K562 (cell line): Measurements from ENCODE around the gene CREB3L1. TPM values are rescaled to one million over a fixed set of nuclear protein-coding genes. Genes with fewer than 3 reads are reported as not detected.

Source experiments
- ATAC-seq: fragments of 200-7000 bp; cut with Tn5 transposase; 3 replicates; pipeline ENCODE4 v1.9.1; 2020; ENCODE audit warnings: moderate library complexity
- BruUV-seq: library from RNA; stranded (reverse); fragments of 400-500 nt; replicated peaks from 2 replicates; lab custom pipeline; 2021; lab: Mats Ljungman, UMichigan
- CTCF ChIA-PET: fragments of 300-600 bp; formaldehyde crosslinking; extraction: SDS; loops from one replicate; lab custom pipeline; 2021; ENCODE audit warnings: low intra/inter-chr PET ratio; lab: Yijun Ruan, JAX
- POLR2A ChIA-PET: fragments of 300-600, 350-650 bp; sonication (Branson Sonifier 250); formaldehyde crosslinking; extraction: SDS; loops from one replicate; lab custom pipeline; 2021; ENCODE audit warnings: antibody characterized with exemption, inconsistent platforms; lab: Yijun Ruan, JAX
- DNase-seq, 4 experiments: peaks; one replicate each; pipeline versions ENCODE4 v3.0.0 to v3.0.0-alpha.2; 2011 to 2018; ENCODE audit warnings: low spot score in 3 of 4, mixed read lengths in 3 of 4; ENCODE audit errors: extremely low read depth in 1 of 4
- FAIRE-seq: peaks from 2 replicates; lab custom pipeline; 2011; peaks lifted over from hg19 to GRCh38; lab: Jason Lieb, UNC
- H2AFZ ChIP-seq: 2 replicates; pipeline ENCODE4 v1.6.0; 2011; ENCODE audit warnings: low read depth, low read length, control low read depth, inconsistent platforms
- H3K27ac ChIP-seq: fragments of 200-600 bp; 3 replicates; pipeline ENCODE4 v1.8.0; 2011; ENCODE audit warnings: low read depth, mild to moderate bottlenecking, control low read depth, inconsistent platforms, low read length, moderate library complexity, mixed read lengths; ENCODE audit errors: extremely low read depth
- H3K27me3 ChIP-seq, 2 experiments: fragments of 300-600 bp in 1 of 2; 2 replicates in 1 of 2; 3 replicates in 1 of 2; pipeline versions ENCODE4 v1.6.0 to v1.8.0; 2011; ENCODE audit warnings: inconsistent platforms in 2 of 2, low read length in 2 of 2, mild to moderate bottlenecking in 1 of 2, mixed read lengths in 1 of 2, moderate library complexity in 1 of 2; ENCODE audit not compliant: control insufficient read depth in 2 of 2, insufficient read depth in 2 of 2
- H3K36me3 ChIP-seq: fragments of 300-600 bp; 3 replicates; pipeline ENCODE4 v1.8.0; 2011; ENCODE audit warnings: mild to moderate bottlenecking, low read length, inconsistent platforms; ENCODE audit not compliant: control insufficient read depth, insufficient read depth
- H3K4me1 ChIP-seq, 2 experiments: fragments of 200-600 bp in 1 of 2; replicated peaks in 1 of 2; 2 replicates in 1 of 2; 3 replicates in 1 of 2; pipeline versions ENCODE4 v1.5.1 to v1.8.0; 2011; ENCODE audit warnings: inconsistent platforms in 2 of 2, low read length in 2 of 2, mild to moderate bottlenecking in 1 of 2, mixed read lengths in 1 of 2, moderate library complexity in 1 of 2; ENCODE audit not compliant: control insufficient read depth in 2 of 2, insufficient read depth in 2 of 2
- H3K4me2 ChIP-seq: 2 replicates; pipeline ENCODE4 v1.6.1; 2011; ENCODE audit warnings: low read length, control low read depth, inconsistent platforms, mixed read lengths; ENCODE audit not compliant: insufficient read depth
- H3K4me3 ChIP-seq: fragments of 200-600 bp; sonication (generic), shearing (Covaris generic); 2 replicates; pipeline ENCODE4 v1.5.1; 2016; ENCODE audit warnings: control low read depth, inconsistent platforms
- H3K79me2 ChIP-seq: fragments of 200-600 bp; 3 replicates; pipeline ENCODE4 v1.8.0; 2011; ENCODE audit warnings: low read length, inconsistent platforms; ENCODE audit not compliant: control insufficient read depth, insufficient read depth
- H3K9ac ChIP-seq, 2 experiments: 2 replicates each; pipeline versions ENCODE4 v1.6.0 to v1.6.1; 2011; ENCODE audit warnings: low read depth in 2 of 2, low read length in 2 of 2, control low read depth in 1 of 2, inconsistent platforms in 1 of 2, mild to moderate bottlenecking in 1 of 2, mixed read lengths in 1 of 2; ENCODE audit not compliant: insufficient read depth in 1 of 2
- H3K9me1 ChIP-seq: one replicate; pipeline ENCODE4 v1.6.0; 2011; ENCODE audit warnings: inconsistent platforms, mild to moderate bottlenecking, low read length, moderate library complexity; ENCODE audit not compliant: control insufficient read depth, insufficient read depth
- H3K9me3 ChIP-seq: replicated peaks from 2 replicates; pipeline ENCODE4 v1.5.1; 2011; ENCODE audit warnings: low read depth, low read length, inconsistent platforms; ENCODE audit not compliant: control insufficient read depth, insufficient read depth
- H4K20me1 ChIP-seq: replicated peaks from 2 replicates; pipeline ENCODE4 v1.6.1; 2011; ENCODE audit warnings: low read length, inconsistent platforms, mixed read lengths; ENCODE audit not compliant: control insufficient read depth, insufficient read depth
- ATF1 ChIP-seq, 2 experiments: fragments of 450-650 bp in 1 of 2; IDR thresholded peaks; 2 replicates each; pipeline ENCODE4 v1.6.1; 2016; ENCODE audit warnings: missing compliant biosample characterization in 1 of 2, missing genetic modification characterization in 1 of 2
- ATF7 ChIP-seq: fragments of 450-650 bp; IDR thresholded peaks from 2 replicates; pipeline ENCODE4 v1.7.1; 2014; ENCODE audit warnings: mild to moderate bottlenecking, moderate library complexity
- CEBPG ChIP-seq, 3 experiments: fragments of 200-800 bp in 1 of 3; sonication (Bioruptor generic) in 1 of 3; sonication (generic) in 1 of 3; formaldehyde crosslinking in 1 of 3; IDR thresholded peaks in 2 of 3; conservative IDR thresholded peaks in 1 of 3; 2 replicates each; pipeline versions ENCODE4 v1.6.1 to v1.8.0; 2016 to 2022; ENCODE audit warnings: missing compliant biosample characterization in 2 of 3, missing genetic modification characterization in 2 of 3, mild to moderate bottlenecking in 1 of 3, missing genetic modification reagents in 1 of 3
- ELF2 ChIP-seq: fragments of 250-450 bp; sonication (Bioruptor Pico); IDR thresholded peaks from 2 replicates; pipeline ENCODE4 v1.5.0; 2021; ENCODE audit warnings: mild to moderate bottlenecking
- MEF2D ChIP-seq: conservative IDR thresholded peaks from 2 replicates; pipeline ENCODE4 v1.6.1; 2016; ENCODE audit warnings: low read depth, missing genetic modification characterization, missing compliant biosample characterization
- ZNF407 ChIP-seq: fragments of 450-650 bp; IDR thresholded peaks from 2 replicates; pipeline ENCODE4 v1.6.1; 2016; ENCODE audit warnings: low read depth
- whole genome bisulfite sequencing: fragments of 100-300 bp; shearing (Covaris generic); methylation state at CpG from one replicate; pipeline ENCODE4 v1.1.6; 2016; ENCODE audit warnings: low coverage, mixed read lengths; ENCODE audit not compliant: insufficient coverage; ENCODE audit errors: missing lambda C conversion rate; 5-methylcytosine and 5-hydroxymethylcytosine counted together
- in situ Hi-C: fragments of 300-500 bp; cut with MboI; formaldehyde crosslinking; loops from 4 replicates; pipeline ENCODE4 v1.15.0; 2018; ENCODE audit warnings: inconsistent platforms, mixed read lengths
- intact Hi-C: fragments of 100-400 bp; cut with micrococcal nuclease; formaldehyde crosslinking; loops from 2 replicates; pipeline ENCODE4 v1.14.2; 2022
- polyA plus RNA-seq, 8 experiments: library from polyadenylated mRNA; depleted of rRNA in 4 of 8; stranded (reverse) in 5 of 8; unstranded in 3 of 8; fragments of >200 nt; fragmentation: Nextera tagmentation in 2 of 8; fragmentation: Illumina TruSeq in 1 of 8; extraction: Ambion mirVana in 2 of 8; extraction: Trizol in 1 of 8; gene quantifications; 2 replicates each; pipeline versions ENCODE4 v1.2.1 to v1.2.3, GENCODE V29; 2011 to 2014; ENCODE audit warnings: inconsistent platforms in 1 of 8, missing spikeins in 1 of 8
- total RNA-seq, 7 experiments: library from RNA; depleted of rRNA in 6 of 7; stranded (reverse); fragments of >200 nt in 6 of 7; fragmentation: Illumina TruSeq in 2 of 7; extraction: Trizol in 2 of 7; gene quantifications; 2 replicates each; pipeline versions ENCODE4 v1.2.1 to v1.2.3, GENCODE V29; 2011 to 2021; ENCODE audit warnings: low replicate concordance in 1 of 7

Gene CREB3L1
- total and polyA plus RNA-seq, 9 of the 15 experiments (the other 6 are each of a cell fraction or from before 2014, with no cell fraction given), result 1.2 to 27.6 (median 3.7) TPM

- Histone ChIP-seq H3K79me2 (no peaks in the 10 kb centered on the region), H3K9me3 (peaks cover 3% of the 10 kb centered on the region; the same call in 1 of the 2 replicates), H2AFZ (peak overlapping the region; percentile 95), H3K4me1 (peaks cover 42 to 73% of the 10 kb centered on the region in 2 experiments), H3K27me3 (no peaks in the 10 kb centered on the region), H3K27ac (peak overlapping the region; percentile 87; the same call in 2 of the 3 replicates), H3K9ac (peak overlapping the region; percentile 1 to 74; a peak in 2 of 4 replicates), H3K9me1 (no peaks in the 10 kb centered on the region), H3K4me2 (no peak overlapping the region), H4K20me1 (no peaks in the 10 kb centered on the region), H3K4me3 (no peak overlapping the region), H3K36me3 (no peaks in the 10 kb centered on the region; the same call in 2 of the 3 replicates)
- POLR2A ChIA-PET, result no interaction called here
- ATAC-seq, result no peak
- WGBS, result 66% methylated on average over 6 of the region's 6 CpGs
- FAIRE-seq, result no peak
- intact Hi-C loops, result no loop called here
- no peak for TF ChIP-seq ELF2
- BruUV-seq, result no TSS peak
- CTCF ChIA-PET, result no interaction called here
- DNase-seq, result no peak
- in situ Hi-C loops, result no loop called here
These were observed 25.5 kb upstream of the CREB3L1 start for GRCh38 chr11:46251954-46252353.

DNA sequence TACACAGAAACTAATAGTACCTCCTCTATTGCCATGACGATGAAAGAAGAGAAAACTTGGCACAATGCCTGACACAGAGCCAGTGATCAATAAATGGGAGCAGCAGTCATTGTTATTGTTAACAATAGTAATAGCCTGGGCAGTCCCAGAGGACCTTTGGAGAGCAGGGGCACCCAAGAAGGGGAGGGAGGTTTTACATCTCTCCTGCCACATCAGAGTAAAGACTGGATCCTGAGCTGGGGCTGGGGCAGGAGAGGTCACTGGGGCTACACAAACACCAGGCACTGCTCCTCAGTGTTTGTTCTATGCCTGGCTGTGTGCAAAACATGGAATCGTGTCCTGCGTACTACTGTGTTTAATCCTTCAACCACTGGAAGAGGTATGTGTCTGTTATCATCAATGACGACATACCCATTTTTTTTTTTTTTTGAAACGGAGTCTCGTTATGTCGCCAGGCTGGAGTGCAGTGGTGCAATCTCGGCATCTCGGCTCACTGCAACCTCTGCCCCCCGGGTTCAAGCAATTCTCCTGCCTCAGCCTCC is 25.0 kb upstream of the CREB3L1 start:
- H3K4me2 ChIP-seq, result no peak overlapping the region; the same call in 1 of the 2 replicates
- TF ChIP-seq CEBPG (CRISPR knock-in tag; IDR thresholded peaks at IDR 0.05), result no peak; the same call in 1 of the 2 replicates
- TF ChIP-seq CEBPG (tag; conservative IDR thresholded peaks at IDR 0.05 in 1 of 2, IDR thresholded peaks at IDR 0.05 in 1 of 2), result peak in 1 of 2 experiments; percentile 40; a peak in 1 of 4 replicates
- TF ChIP-seq ATF1 (CRISPR knock-in tag; IDR thresholded peaks at IDR 0.05), result no peak
- peak; percentile 75 for TF ChIP-seq ATF1 (tag; IDR thresholded peaks at IDR 0.05)
- TF ChIP-seq ZNF407, result no peak
- peak; percentile 86 for TF ChIP-seq ATF7
- TF ChIP-seq MEF2D (tag), result no peak

More for the DNA sequence above, 25.0 kb upstream of the CREB3L1 start:
- WGBS, result 20% methylated on average over 10 of the region's 10 CpGs
- H3K9me3 ChIP-seq, result peaks cover 3% of the 10 kb centered on the region; the same call in 1 of the 2 replicates
- H3K36me3 ChIP-seq, result no peaks in the 10 kb centered on the region; the same call in 2 of the 3 replicates
- H3K9me1 ChIP-seq, result no peaks in the 10 kb centered on the region
- FAIRE-seq (no peak), DNase-seq (no peak), ATAC-seq (peak; percentile 4; the same call in 1 of the 3 replicates)
- CTCF ChIA-PET, result no interaction called here
- H3K27ac ChIP-seq, result peak overlapping the region; percentile 1; the same call in 1 of the 3 replicates
- peaks cover 42 to 71% of the 10 kb centered on the region in 2 experiments for H3K4me1 ChIP-seq
- intact Hi-C loops, result no loop called here
- no TSS peak for BruUV-seq
- peak overlapping the region; percentile 62 for H2AFZ ChIP-seq
- no peaks in the 10 kb centered on the region for H3K27me3 ChIP-seq
- no peaks in the 10 kb centered on the region for H3K79me2 ChIP-seq
- no peaks in the 10 kb centered on the region for H4K20me1 ChIP-seq
- in situ Hi-C loops, result no loop called here
- no peak overlapping the region for H3K4me3 ChIP-seq
- H3K9ac ChIP-seq, result no peak overlapping the region; a peak in 1 of 4 replicates
- POLR2A ChIA-PET, result no interaction called here
